HG03342 (cell line): ENCODE measurements around the gene B3GNT3.
"Not testable (repeated sequence)": the region's sequence is repeated elsewhere in the genome, so short reads cannot be mapped to it uniquely, and the experiment has no call there.

ENCODE experiments used
- ATAC-seq: cut with Tn5 transposase; IDR thresholded peaks from one replicate; pipeline ENCODE4 v1.9.1; 2021; ENCODE audit warnings: mild to moderate bottlenecking, moderate library complexity; ENCODE audit not compliant: unreplicated experiment

B3GNT3 gene

GRCh38 chr19:17796838-17797423 is 2.0 kb downstream of the B3GNT3 start:
- ATAC-seq = no peak

DNA sequence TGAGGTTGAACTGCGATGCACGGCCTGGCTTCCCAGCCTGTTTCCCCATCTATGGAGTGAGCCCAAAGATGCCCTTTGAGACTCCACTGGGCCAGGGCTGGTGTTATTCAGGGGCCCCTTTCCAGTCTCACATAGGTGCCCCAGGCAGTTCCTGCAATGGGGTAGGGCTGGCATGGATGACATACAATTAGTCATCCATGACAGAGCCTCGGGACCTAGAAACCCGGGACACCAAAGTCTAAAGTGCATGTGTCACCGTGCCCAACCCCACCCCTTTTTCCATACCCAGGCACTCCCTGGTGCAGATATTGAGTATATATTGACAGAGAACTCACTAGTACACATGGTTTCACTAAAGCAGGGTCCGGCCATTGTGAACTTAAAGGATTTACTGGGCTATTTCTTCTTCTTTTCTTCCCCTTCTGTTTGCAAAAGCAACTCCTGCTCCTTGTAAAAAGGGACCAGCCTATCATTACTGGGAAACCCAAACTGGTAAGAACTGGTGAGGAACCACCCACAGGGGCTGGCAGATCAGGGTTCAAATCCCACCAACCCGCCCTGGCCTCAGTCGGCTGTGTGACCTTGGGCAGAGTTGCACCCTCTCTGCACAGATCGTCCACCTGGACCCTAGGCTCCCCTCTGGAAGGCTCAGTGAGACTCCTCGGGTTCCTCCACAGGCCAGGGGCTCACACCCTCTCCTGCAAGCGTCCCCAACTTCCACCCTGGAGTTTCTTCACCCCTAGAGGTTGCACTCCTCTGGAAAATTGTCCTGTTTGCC is 2.7 kb downstream of the B3GNT3 start:
- no peak for ATAC-seq

DNA sequence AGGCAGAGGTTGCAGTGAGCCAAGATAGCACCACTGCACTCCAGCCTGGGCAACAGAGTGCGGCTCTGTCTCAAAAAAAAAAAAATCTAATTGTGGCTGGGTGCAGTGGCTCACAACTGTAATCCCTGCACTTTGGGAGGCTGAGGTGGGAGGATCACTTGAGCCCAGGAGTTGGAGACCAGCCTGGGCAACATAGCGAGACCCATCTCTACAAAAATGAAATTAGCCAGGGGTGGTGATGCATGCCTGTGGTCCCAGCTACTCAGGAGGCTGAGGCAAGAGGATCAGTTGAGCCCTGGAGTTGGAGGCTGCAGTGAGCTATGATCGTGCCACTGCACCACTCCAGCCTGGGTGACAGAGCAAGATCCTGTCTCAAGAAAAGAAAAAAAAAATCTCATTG is 3.7 kb downstream of the B3GNT3 start:
- ATAC-seq = not testable (repeated sequence)

- ATAC-seq = no peak
Observed at GRCh38 chr19:17802137-17802858, 7.4 kb downstream of the B3GNT3 start.

DNA sequence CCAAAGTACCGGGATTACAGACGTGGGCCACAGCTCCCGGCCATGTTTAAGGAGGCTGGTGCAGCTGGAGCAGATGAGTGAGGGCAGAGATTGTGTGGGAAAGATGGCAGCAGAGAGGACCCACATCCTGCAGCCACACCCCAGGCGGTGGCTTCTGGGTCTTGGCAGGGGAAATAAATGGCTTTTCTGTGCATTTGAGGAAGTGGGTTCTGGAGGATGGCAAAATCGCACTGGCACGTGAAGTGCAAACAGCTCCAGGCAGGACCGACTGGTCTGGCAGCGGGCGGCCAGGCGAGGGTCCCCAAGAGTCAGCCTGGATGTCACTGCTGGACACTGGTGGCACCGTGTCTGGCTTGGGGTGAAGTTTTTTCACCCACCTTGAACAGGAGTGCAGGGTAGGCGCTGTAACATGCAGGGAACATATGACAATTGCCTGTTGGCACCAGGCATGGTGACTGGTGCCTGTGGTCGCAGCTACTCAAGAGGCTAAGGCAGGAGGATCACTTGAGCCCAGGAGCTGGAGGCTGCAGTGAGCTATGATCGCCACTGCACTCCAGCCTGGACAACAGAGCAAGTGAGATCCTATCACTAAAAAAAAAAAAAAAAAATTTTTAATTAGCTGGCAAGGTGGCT is 8.4 kb downstream of the B3GNT3 start:
- no peak for ATAC-seq

DNA sequence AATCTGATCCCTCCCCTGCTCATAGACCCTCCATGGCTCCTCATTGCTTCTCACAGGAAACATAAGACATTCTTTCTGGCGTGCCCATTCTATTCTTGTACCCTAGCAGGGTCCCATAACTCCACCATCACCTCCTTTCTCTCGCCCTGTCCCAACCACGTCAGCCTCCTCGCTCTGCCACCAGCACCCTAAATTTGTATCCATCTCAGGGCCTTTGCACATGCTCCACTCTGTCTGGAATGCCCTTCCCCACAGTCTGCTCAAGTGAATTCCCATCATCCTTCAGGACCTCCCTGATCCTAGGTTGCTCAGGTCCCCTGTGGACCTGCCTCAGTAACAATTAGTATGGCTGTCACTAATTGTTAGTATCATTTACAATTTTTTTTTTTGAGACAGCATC is 10.5 kb downstream of the B3GNT3 start:
- no peak for ATAC-seq

DNA sequence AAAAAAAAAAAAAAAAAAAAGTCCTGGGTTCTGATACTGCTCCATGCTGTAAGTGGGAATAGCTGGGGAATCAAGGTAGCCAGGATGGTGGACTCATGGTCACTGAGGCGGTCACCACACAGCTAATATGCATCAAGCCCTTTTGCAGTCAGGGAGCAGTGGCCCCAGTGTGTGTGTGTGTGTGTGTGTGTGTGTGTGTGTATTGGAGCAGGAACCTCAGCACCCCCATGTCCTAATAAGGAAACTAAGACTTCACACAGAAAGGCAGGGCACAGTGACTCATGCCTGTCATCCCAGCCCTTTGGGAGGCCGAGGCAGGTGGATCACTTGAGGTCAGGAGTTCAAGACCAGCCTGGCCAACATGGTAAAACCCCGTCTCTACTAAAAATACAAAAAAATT is 12.0 kb downstream of the B3GNT3 start:
- ATAC-seq = no peak

DNA sequence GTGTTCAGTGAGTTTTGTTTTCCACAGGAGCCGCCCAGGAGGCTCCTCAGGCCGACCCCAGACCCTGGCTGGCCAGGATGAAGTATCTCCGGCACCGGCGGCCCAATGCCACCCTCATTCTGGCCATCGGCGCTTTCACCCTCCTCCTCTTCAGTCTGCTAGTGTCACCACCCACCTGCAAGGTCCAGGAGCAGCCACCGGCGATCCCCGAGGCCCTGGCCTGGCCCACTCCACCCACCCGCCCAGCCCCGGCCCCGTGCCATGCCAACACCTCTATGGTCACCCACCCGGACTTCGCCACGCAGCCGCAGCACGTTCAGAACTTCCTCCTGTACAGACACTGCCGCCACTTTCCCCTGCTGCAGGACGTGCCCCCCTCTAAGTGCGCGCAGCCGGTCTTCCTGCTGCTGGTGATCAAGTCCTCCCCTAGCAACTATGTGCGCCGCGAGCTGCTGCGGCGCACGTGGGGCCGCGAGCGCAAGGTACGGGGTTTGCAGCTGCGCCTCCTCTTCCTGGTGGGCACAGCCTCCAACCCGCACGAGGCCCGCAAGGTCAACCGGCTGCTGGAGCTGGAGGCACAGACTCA is 12.9 kb downstream of the B3GNT3 start:
- ATAC-seq = no peak

- ATAC-seq = no peak
Observed at GRCh38 chr19:17811103-17811502, 16.2 kb downstream of the B3GNT3 start.

GRCh38 chr19:17811681-17812080 is 16.7 kb downstream of the B3GNT3 start:
- ATAC-seq = no peak

- ATAC-seq = no peak
Observed at GRCh38 chr19:17812099-17812498, 17.2 kb downstream of the B3GNT3 start.

GRCh38 chr19:17817668-17818363 is 22.9 kb downstream of the B3GNT3 start:
- ATAC-seq = no peak

DNA sequence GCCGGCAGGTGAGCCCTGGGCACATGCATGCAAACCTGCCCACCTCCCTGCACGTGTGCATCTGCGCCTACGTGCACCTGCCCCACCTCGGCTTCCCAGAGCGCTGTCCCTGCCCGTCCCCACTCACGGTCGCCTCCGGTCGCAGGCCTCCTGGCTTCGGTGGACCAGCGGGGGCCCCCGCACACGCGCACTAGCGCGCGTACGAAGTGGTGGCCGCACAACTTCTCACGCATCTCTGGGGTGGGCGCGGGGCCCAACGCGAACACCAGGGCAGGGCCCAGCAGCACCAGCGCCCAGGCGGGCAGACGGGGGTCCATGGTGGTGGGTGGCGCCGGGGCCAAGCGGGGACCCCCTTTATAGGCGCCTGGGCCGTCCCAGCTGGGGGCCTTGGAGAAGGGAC is 26.3 kb downstream of the B3GNT3 start, which contains the start of gene INSL3:
Gene INSL3, minus strand, starts transcription at position 330 of the 400 bp plus-strand sequence. Its CDS starts 13 bp downstream, at position 317.
- ATAC-seq = no peak

GRCh38 chr19:17824339-17824738 is 29.4 kb downstream of the B3GNT3 start:
- ATAC-seq = no peak

GRCh38 chr19:17826508-17827056 is 31.6 kb downstream of the B3GNT3 start:
- no peak for ATAC-seq

DNA sequence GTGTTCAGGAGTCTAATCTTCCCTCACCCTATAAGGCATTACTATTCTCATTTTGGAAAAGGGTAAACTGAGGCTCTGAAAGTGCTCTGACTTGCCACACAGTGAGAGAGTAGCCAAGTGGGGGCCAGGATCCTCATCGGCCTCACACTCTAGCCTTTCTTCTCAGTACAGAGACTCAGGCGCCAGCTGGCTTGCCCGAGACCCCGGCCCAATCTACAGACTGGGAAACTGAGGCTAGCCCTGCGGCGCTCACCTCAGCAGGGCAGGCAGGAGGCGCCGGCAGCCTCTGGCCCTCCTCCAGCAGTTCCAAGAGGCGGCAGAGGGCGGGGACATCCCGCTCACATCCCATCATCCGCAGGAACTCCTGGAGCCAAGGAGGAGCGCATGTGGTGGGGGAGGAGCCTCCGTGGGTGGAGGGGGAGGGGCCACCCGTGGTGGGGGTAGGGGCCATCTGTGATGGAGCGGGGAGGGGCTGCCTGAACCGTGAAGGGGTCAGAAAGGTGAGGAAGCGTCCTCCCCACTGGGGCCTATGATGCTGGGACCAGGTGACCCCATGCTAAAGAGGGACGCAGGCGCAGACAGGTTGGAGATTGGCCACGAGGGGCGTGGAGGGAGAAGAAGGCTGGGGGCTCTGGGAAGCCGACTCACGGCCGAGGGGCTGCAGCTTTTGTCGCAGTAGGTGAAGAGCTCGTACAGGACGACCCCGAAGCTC is 35.1 kb downstream of the B3GNT3 start:
- ATAC-seq = no peak

DNA sequence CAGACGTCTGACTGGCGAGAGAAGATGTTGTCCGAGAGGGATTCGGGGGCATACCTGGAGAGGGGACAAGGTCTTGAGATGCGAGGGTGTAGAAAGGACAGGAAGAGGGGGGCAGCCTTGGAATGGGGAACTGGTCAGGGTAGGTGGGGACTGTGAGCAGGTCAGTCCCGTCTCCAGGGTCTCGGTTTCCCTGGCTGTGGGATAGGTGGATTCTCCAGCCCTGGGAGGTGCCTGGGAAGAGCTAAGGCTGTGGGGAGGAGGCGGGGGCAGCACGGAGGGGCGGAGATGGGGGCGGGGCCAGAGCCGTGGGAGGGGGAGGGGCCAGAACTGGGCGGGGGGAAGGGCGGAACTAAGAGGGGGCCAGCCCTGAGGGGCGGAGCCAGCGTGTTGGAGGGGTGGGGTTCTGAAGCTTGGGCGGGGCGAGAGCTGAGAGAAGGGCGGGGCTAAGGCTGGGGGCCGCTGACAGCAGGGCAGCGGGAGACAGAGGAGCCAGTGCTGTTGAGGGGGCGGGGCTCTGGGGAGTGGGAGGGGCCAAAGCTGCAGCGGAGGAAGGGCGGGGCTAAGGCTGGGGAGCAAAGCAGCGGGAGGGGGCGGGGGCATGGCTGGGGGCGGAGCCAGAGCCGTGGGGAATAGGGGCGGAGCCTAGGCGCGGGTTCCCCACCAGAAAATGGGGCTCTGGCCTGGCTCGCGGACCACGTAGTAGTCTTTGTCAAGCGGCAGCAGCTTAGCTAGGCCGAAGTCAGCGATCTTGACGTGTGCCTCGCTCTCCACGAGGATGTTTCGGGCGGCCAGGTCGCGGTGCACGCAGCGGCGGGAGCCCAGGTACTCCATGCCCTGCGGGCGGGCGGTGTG is 35.9 kb downstream of the B3GNT3 start:
- ATAC-seq = no peak

GRCh38 chr19:17831419-17831888 is 36.5 kb downstream of the B3GNT3 start:
- no peak for ATAC-seq
